Hematopoietic multipotent progenitor cell treated with erythropoietin and hydrocortisone succinate and interleukin-3 and kit ligand, for 15 days (in vitro differentiated cells): ENCODE data around the gene PLAAT4.
A peak's percentile ranks its signal among the peaks of the same experiment; 100 is the strongest.

ENCODE experiments used
- DNase-seq: peaks from one replicate; pipeline ENCODE4 v3.0.0-alpha.2; 2015; ENCODE audit warnings: low spot score

Gene PLAAT4

GRCh38 chr11:63536669-63537292 is at the start of gene PLAAT4:
Gene PLAAT4 (plus strand): TSS chr11:63536808. CDS start chr11:63536869, 61 bp downstream.
- peak; percentile 41 for DNase-seq

GRCh38 chr11:63488789-63489188 is 47.8 kb upstream of the PLAAT4 start:
- no peak for DNase-seq

- no peak for DNase-seq
Observed at GRCh38 chr11:63489879-63490278, 46.7 kb upstream of the PLAAT4 start.

GRCh38 chr11:63490551-63491239 is 45.9 kb upstream of the PLAAT4 start, which contains the start of gene PLAAT5:
Gene PLAAT5 (minus strand): TSS chr11:63491167. CDS start chr11:63491034, 133 bp downstream.
- DNase-seq = peak; percentile 37

- DNase-seq = no peak
Observed at GRCh38 chr11:63491240-63491587, 45.4 kb upstream of the PLAAT4 start.

- DNase-seq = peak; percentile 19
Observed at GRCh38 chr11:63491636-63492372, 44.8 kb upstream of the PLAAT4 start.

GRCh38 chr11:63492441-63492840 is 44.2 kb upstream of the PLAAT4 start:
- no peak for DNase-seq

- DNase-seq = no peak
Observed at GRCh38 chr11:63493127-63493526, 43.5 kb upstream of the PLAAT4 start.

GRCh38 chr11:63494975-63495374 is 41.6 kb upstream of the PLAAT4 start:
- no peak for DNase-seq

- no peak for DNase-seq
Observed at GRCh38 chr11:63499874-63500273, 36.7 kb upstream of the PLAAT4 start.

GRCh38 chr11:63501236-63501635 is 35.4 kb upstream of the PLAAT4 start:
- no peak for DNase-seq

GRCh38 chr11:63502252-63502820 is 34.3 kb upstream of the PLAAT4 start:
- DNase-seq = no peak

GRCh38 chr11:63503492-63503891 is 33.1 kb upstream of the PLAAT4 start:
- no peak for DNase-seq

- DNase-seq = no peak
Observed at GRCh38 chr11:63504054-63504453, 32.6 kb upstream of the PLAAT4 start.

GRCh38 chr11:63504933-63505586 is 31.5 kb upstream of the PLAAT4 start:
- no peak for DNase-seq

- no peak for DNase-seq
Observed at GRCh38 chr11:63505857-63506528, 30.6 kb upstream of the PLAAT4 start, which contains the start of gene LGALS12. Gene LGALS12 (plus strand): TSS chr11:63506084. CDS start chr11:63506459, 375 bp downstream.

- DNase-seq = no peak
Observed at GRCh38 chr11:63506876-63507275, 29.7 kb upstream of the PLAAT4 start.

GRCh38 chr11:63507511-63507910 is 29.1 kb upstream of the PLAAT4 start:
- DNase-seq = no peak

GRCh38 chr11:63508009-63508408 is 28.6 kb upstream of the PLAAT4 start:
- peak; percentile 20 for DNase-seq

- DNase-seq = no peak
Observed at GRCh38 chr11:63508745-63509144, 27.9 kb upstream of the PLAAT4 start.

- no peak for DNase-seq
Observed at GRCh38 chr11:63510360-63511047, 26.1 kb upstream of the PLAAT4 start.
